ENCODE measurements around the gene GAS2L1. TPM values are rescaled to one million over a fixed set of nuclear protein-coding genes. Genes with fewer than 3 reads are reported as not detected.

The GAS2L1 gene
- polyA plus RNA-seq, 3 donors from 2014 or later, result 0.26 to 1.2 TPM; not detected in 1

GRCh38 chr22:29292379-29292778 lies 14.1 kb upstream of the GAS2L1 start:
- DNase-seq, result no peak
- Mint-ChIP-seq H3K27ac (no peak overlapping the region), H3K36me3 (peaks cover 6 to 61% (median 30%) of the 10 kb centered on the region in 3 donors), H3K4me1 (peaks cover 6 to 46% of the 10 kb centered on the region in 2 donors), H3K9me3 (no peaks in the 10 kb centered on the region), H3K4me3 (no peak overlapping the region), H3K27me3 (ENCODE audit: low read depth in 3 of 3) (peaks cover 0 to 7% (median 6%) of the 10 kb centered on the region in 3 donors)

GRCh38 chr22:29298641-29299040 lies 7.8 kb upstream of the GAS2L1 start:
- Mint-ChIP-seq H3K36me3 (peaks cover 13 to 50% (median 21%) of the 10 kb centered on the region in 3 donors), H3K9me3 (no peaks in the 10 kb centered on the region), H3K4me3 (no peak overlapping the region), H3K27me3 (ENCODE audit: low read depth in 3 of 3) (peaks cover 0 to 19% (median 19%) of the 10 kb centered on the region in 3 donors), H3K4me1 (peaks cover 0 to 5% of the 10 kb centered on the region in 2 donors), H3K27ac (no peak overlapping the region)
- no peak for DNase-seq

- peaks cover 0 to 5% of the 10 kb centered on the region in 2 donors for H3K4me1 Mint-ChIP-seq
- peak overlapping the region in 2 of 6 donors; percentile 5 to 71 for H3K27ac Mint-ChIP-seq
- no peak for DNase-seq
- H3K27me3 Mint-ChIP-seq (ENCODE audit: low read depth in 3 of 3), result peaks cover 0 to 19% (median 14%) of the 10 kb centered on the region in 3 donors
- H3K4me3 Mint-ChIP-seq, result peak overlapping the region in 1 of 5 donors; percentile 51
- peaks cover 13 to 50% (median 21%) of the 10 kb centered on the region in 3 donors for H3K36me3 Mint-ChIP-seq
- no peaks in the 10 kb centered on the region for H3K9me3 Mint-ChIP-seq
Observed at GRCh38 chr22:29299136-29299900, 7.1 kb upstream of the GAS2L1 start.

GRCh38 chr22:29300467-29300806 lies 6.0 kb upstream of the GAS2L1 start:
- Mint-ChIP-seq H3K4me3 (no peak overlapping the region), H3K36me3 (peaks cover 13 to 49% (median 21%) of the 10 kb centered on the region in 3 donors), H3K4me1 (peaks cover 0 to 5% of the 10 kb centered on the region in 2 donors), H3K27ac (peak overlapping the region in 1 of 6 donors; percentile 48), H3K9me3 (no peaks in the 10 kb centered on the region), H3K27me3 (ENCODE audit: low read depth in 3 of 3) (peaks cover 2 to 21% (median 14%) of the 10 kb centered on the region in 3 donors)
- DNase-seq, result no peak

GRCh38 chr22:29300807-29301601 lies 5.4 kb upstream of the GAS2L1 start:
- Mint-ChIP-seq H3K36me3 (peaks cover 13 to 43% (median 21%) of the 10 kb centered on the region in 3 donors), H3K27me3 (ENCODE audit: low read depth in 3 of 3) (peaks cover 2 to 19% (median 14%) of the 10 kb centered on the region in 3 donors), H3K4me1 (peaks cover 3 to 8% of the 10 kb centered on the region in 2 donors), H3K27ac (peak overlapping the region; percentile 4 to 60 (median 42)), H3K9me3 (no peaks in the 10 kb centered on the region), H3K4me3 (no peak overlapping the region)
- DNase-seq, result no peak

GRCh38 chr22:29301716-29302401 lies 4.6 kb upstream of the GAS2L1 start:
- Mint-ChIP-seq H3K9me3 (no peaks in the 10 kb centered on the region), H3K4me1 (peaks cover 9 to 11% of the 10 kb centered on the region in 2 donors), H3K4me3 (no peak overlapping the region), H3K36me3 (peaks cover 13 to 39% (median 21%) of the 10 kb centered on the region in 3 donors), H3K27me3 (ENCODE audit: low read depth in 3 of 3) (peaks cover 4 to 22% (median 18%) of the 10 kb centered on the region in 3 donors), H3K27ac (peak overlapping the region in 2 of 6 donors; percentile 13 to 24)
- DNase-seq, result no peak

GRCh38 chr22:29302402-29302680 lies 4.1 kb upstream of the GAS2L1 start:
- H3K4me1 Mint-ChIP-seq, result peaks cover 10 to 12% of the 10 kb centered on the region in 2 donors
- peak overlapping the region in 1 of 6 donors; percentile 13 for H3K27ac Mint-ChIP-seq
- no peaks in the 10 kb centered on the region for H3K9me3 Mint-ChIP-seq
- H3K36me3 Mint-ChIP-seq, result peaks cover 13 to 34% (median 21%) of the 10 kb centered on the region in 3 donors
- peaks cover 5 to 20% (median 19%) of the 10 kb centered on the region in 3 donors for H3K27me3 Mint-ChIP-seq (ENCODE audit: low read depth in 3 of 3)
- no peak overlapping the region for H3K4me3 Mint-ChIP-seq
- no peak for DNase-seq

GRCh38 chr22:29302681-29303465 lies 3.6 kb upstream of the GAS2L1 start:
- H3K27me3 Mint-ChIP-seq (ENCODE audit: low read depth in 3 of 3), result peaks cover 6 to 23% (median 15%) of the 10 kb centered on the region in 3 donors
- DNase-seq, result no peak
- no peak overlapping the region for H3K27ac Mint-ChIP-seq
- peaks cover 8 to 29% (median 16%) of the 10 kb centered on the region in 3 donors for H3K36me3 Mint-ChIP-seq
- no peaks in the 10 kb centered on the region for H3K9me3 Mint-ChIP-seq
- H3K4me1 Mint-ChIP-seq, result peaks cover 9 to 14% of the 10 kb centered on the region in 2 donors
- no peak overlapping the region for H3K4me3 Mint-ChIP-seq

- H3K4me1 Mint-ChIP-seq, result peaks cover 9 to 14% of the 10 kb centered on the region in 2 donors
- peaks cover 0 to 7% (median 3%) of the 10 kb centered on the region in 3 donors for H3K36me3 Mint-ChIP-seq
- no peak for DNase-seq
- H3K4me3 Mint-ChIP-seq, result peak overlapping the region; percentile 56 to 85 (median 77)
- no peaks in the 10 kb centered on the region for H3K9me3 Mint-ChIP-seq
- peaks cover 8 to 18% (median 9%) of the 10 kb centered on the region in 3 donors for H3K27me3 Mint-ChIP-seq (ENCODE audit: low read depth in 3 of 3)
- no peak overlapping the region for H3K27ac Mint-ChIP-seq
Observed at GRCh38 chr22:29305836-29306174, 645 bp upstream of the GAS2L1 start.

- no peak overlapping the region for H3K27ac Mint-ChIP-seq
- no peaks in the 10 kb centered on the region for H3K9me3 Mint-ChIP-seq
- peak in 1 of 3 donors; percentile 12 for DNase-seq
- no peaks in the 10 kb centered on the region for H3K36me3 Mint-ChIP-seq
- peak overlapping the region; percentile 75 to 85 (median 80) for H3K4me3 Mint-ChIP-seq
- H3K27me3 Mint-ChIP-seq (ENCODE audit: low read depth in 3 of 3), result peaks cover 8 to 9% (median 8%) of the 10 kb centered on the region in 3 donors
- peaks cover 9 to 14% of the 10 kb centered on the region in 2 donors for H3K4me1 Mint-ChIP-seq
Observed at GRCh38 chr22:29306835-29307595, 565 bp downstream of the GAS2L1 start.

- H3K27ac Mint-ChIP-seq, result no peak overlapping the region
- peaks cover 9 to 14% of the 10 kb centered on the region in 2 donors for H3K4me1 Mint-ChIP-seq
- no peak for DNase-seq
- H3K36me3 Mint-ChIP-seq, result no peaks in the 10 kb centered on the region
- H3K9me3 Mint-ChIP-seq, result no peaks in the 10 kb centered on the region
- H3K4me3 Mint-ChIP-seq, result peak overlapping the region; percentile 74 to 85 (median 79)
- H3K27me3 Mint-ChIP-seq (ENCODE audit: low read depth in 3 of 3), result peaks cover 8 to 12% (median 9%) of the 10 kb centered on the region in 3 donors
Observed at GRCh38 chr22:29307596-29308147, 1.2 kb downstream of the GAS2L1 start.

- peaks cover 9 to 14% of the 10 kb centered on the region in 2 donors for H3K4me1 Mint-ChIP-seq
- no peak overlapping the region for H3K27ac Mint-ChIP-seq
- H3K36me3 Mint-ChIP-seq, result no peaks in the 10 kb centered on the region
- DNase-seq, result no peak
- H3K27me3 Mint-ChIP-seq (ENCODE audit: low read depth in 3 of 3), result peaks cover 8 to 12% (median 9%) of the 10 kb centered on the region in 3 donors
- no peaks in the 10 kb centered on the region for H3K9me3 Mint-ChIP-seq
- H3K4me3 Mint-ChIP-seq, result peak overlapping the region in 1 of 5 donors; percentile 41
Observed at GRCh38 chr22:29308148-29308790, 1.8 kb downstream of the GAS2L1 start.

Data from immature natural killer cell (primary cell).